Activated T-cell treated with anti-CD3 and anti-CD28 coated beads, Interleukin-2, amount 50 U/mL, for 4 hours (primary cell): ENCODE measurements around the gene AOPEP. TPM values are rescaled to one million over a fixed set of nuclear protein-coding genes. Genes with fewer than 3 reads are reported as not detected.

Experiments used
- ATAC-seq, 2 donors: fragments of 200-7000 bp; cut with Tn5 transposase; one replicate each; pipeline ENCODE4 v1.10.0; 2021
- DNase-seq: peaks from one replicate; pipeline ENCODE4 v3.0.0-alpha.2; 2020
- H3K27me3 Mint-ChIP-seq: one replicate; pipeline ENCODE4 v1.8.0; 2021; ENCODE audit warnings: low read depth, mixed read lengths
- H3K36me3 Mint-ChIP-seq: one replicate; pipeline ENCODE4 v1.8.0; 2022; ENCODE audit warnings: mixed read lengths; ENCODE audit not compliant: insufficient read depth
- H3K4me1 Mint-ChIP-seq: one replicate; pipeline ENCODE4 v1.8.0; 2021; ENCODE audit warnings: low read depth, mixed read lengths
- H3K4me3 Mint-ChIP-seq: one replicate; pipeline ENCODE4 v1.8.0; 2021; ENCODE audit warnings: mild to moderate bottlenecking, moderate library complexity, mixed read lengths
- H3K9me3 Mint-ChIP-seq: one replicate; pipeline ENCODE4 v1.8.0; 2021; ENCODE audit warnings: mixed read lengths
- total RNA-seq, 3 donors: library from RNA; stranded (reverse); gene quantifications; one replicate each; pipeline ENCODE4 v1.2.1, GENCODE V29; 2021

AOPEP gene
- total RNA-seq, 3 donors from 2014 or later: 7.1 to 7.9 (median 7.4) TPM

DNA sequence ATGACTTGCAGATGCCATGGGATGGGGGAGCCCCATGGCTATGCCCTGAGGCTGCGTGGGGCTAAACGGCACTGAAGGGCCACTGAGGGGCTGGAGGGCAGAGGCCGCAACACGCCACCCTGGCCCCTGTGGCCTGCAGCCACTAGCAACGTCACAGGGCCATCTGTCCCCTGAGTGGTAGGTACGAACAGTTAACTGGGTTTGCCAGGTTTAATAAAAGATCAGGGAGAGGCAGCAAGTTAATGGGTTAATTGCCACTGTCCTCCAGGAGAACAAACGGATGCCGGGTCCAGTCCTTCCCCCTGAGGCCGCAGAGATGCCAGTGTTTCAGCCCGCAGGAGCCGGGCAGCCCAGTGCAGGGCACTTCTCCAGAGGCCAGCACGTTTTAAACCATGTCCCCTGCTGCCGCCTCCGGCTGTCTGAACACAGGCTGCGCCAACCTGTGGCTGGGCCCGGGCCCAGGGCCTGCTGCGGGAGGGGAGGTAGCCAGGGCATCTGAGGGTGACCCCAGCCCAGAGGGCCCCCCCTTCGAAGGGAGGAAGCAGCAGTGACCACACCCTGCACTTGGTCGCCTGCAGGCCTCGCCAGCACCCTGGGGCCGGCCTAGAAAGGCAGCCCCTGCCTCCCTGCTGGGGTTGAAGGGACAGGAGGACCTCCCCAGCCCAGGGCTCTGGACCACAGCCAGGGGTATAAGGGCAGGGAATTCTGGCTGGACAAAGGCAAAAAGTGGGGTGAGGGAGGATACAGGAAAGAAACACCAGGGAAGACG lies 363.7 kb downstream of the AOPEP start:
- no peak for DNase-seq
- no peak for ATAC-seq
- Mint-ChIP-seq H3K4me1 (peaks cover 9% of the 10 kb centered on the region), H3K27me3 (no peaks in the 10 kb centered on the region), H3K36me3 (no peaks in the 10 kb centered on the region), H3K9me3 (no peaks in the 10 kb centered on the region), H3K4me3 (no peak overlapping the region)

- DNase-seq (no peak), ATAC-seq (no peak)
- no peaks in the 10 kb centered on the region for H3K36me3 Mint-ChIP-seq
- H3K9me3 Mint-ChIP-seq: no peaks in the 10 kb centered on the region
- H3K4me3 Mint-ChIP-seq: no peak overlapping the region
- H3K4me1 Mint-ChIP-seq: peaks cover 9% of the 10 kb centered on the region
- no peaks in the 10 kb centered on the region for H3K27me3 Mint-ChIP-seq
Measured at GRCh38 chr9:95090871-95091577, 364.5 kb downstream of the AOPEP start.

DNA sequence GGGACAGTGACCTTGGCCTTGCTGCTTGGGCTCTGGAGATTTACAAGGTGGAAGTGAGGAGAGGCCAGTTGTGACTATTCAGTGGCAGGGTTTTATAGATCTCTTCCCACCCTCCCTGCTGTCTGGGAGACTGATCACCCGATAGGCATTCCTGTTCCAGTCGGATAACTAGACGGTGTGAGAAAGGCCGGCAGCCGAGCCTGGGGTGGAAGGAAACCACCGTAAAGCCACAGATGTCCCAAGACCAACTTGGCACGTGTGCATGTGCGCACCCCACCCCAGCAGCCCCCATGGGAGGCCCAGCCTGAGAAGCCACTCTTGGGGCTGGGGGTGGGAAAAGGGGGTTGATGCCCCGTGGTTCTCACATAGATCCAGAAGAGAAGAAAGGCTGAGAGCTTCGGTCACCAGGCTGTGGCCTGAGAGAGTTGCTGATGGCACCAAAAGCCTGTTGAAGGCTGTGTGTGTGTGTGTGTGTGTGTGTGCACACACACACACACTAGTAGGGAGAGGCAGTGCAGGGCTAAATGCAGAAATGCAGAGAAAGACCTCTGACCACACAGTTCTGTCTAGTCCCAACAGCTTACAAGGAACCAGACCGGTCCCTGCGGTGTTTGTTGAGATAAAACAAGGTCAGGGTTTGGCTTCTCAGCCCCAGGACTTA lies 365.2 kb downstream of the AOPEP start:
- Mint-ChIP-seq H3K4me1 (peaks cover 9% of the 10 kb centered on the region), H3K36me3 (no peaks in the 10 kb centered on the region), H3K27me3 (no peaks in the 10 kb centered on the region), H3K4me3 (no peak overlapping the region), H3K9me3 (no peaks in the 10 kb centered on the region)
- ATAC-seq: peak in 1 of 2 donors; percentile 15
- DNase-seq: no peak

GRCh38 chr9:95092262-95093072 lies 366.0 kb downstream of the AOPEP start:
- H3K4me1 Mint-ChIP-seq: peaks cover 9% of the 10 kb centered on the region
- no peak for DNase-seq
- H3K4me3 Mint-ChIP-seq: no peak overlapping the region
- no peaks in the 10 kb centered on the region for H3K9me3 Mint-ChIP-seq
- peak in 1 of 2 donors; percentile 25 for ATAC-seq
- no peaks in the 10 kb centered on the region for H3K36me3 Mint-ChIP-seq
- no peaks in the 10 kb centered on the region for H3K27me3 Mint-ChIP-seq

- no peaks in the 10 kb centered on the region for H3K36me3 Mint-ChIP-seq
- DNase-seq: no peak
- no peaks in the 10 kb centered on the region for H3K27me3 Mint-ChIP-seq
- no peaks in the 10 kb centered on the region for H3K9me3 Mint-ChIP-seq
- H3K4me1 Mint-ChIP-seq: peaks cover 9% of the 10 kb centered on the region
- H3K4me3 Mint-ChIP-seq: no peak overlapping the region
- ATAC-seq: no peak
Measured at GRCh38 chr9:95093586-95093985, 367.1 kb downstream of the AOPEP start.

- Mint-ChIP-seq H3K9me3 (no peaks in the 10 kb centered on the region), H3K36me3 (no peaks in the 10 kb centered on the region), H3K4me1 (peaks cover 9% of the 10 kb centered on the region), H3K4me3 (no peak overlapping the region), H3K27me3 (no peaks in the 10 kb centered on the region)
- DNase-seq (no peak), ATAC-seq (no peak)
Measured at GRCh38 chr9:95094002-95094401, 367.5 kb downstream of the AOPEP start.

GRCh38 chr9:95095641-95096355 lies 369.3 kb downstream of the AOPEP start:
- Mint-ChIP-seq H3K4me3 (no peak overlapping the region), H3K36me3 (peaks cover 2% of the 10 kb centered on the region), H3K27me3 (no peaks in the 10 kb centered on the region), H3K4me1 (peaks cover 9% of the 10 kb centered on the region), H3K9me3 (no peaks in the 10 kb centered on the region)
- DNase-seq: no peak
- ATAC-seq: no peak

GRCh38 chr9:95096381-95096780 lies 369.9 kb downstream of the AOPEP start:
- Mint-ChIP-seq H3K36me3 (peaks cover 2% of the 10 kb centered on the region), H3K4me3 (no peak overlapping the region), H3K27me3 (no peaks in the 10 kb centered on the region), H3K9me3 (no peaks in the 10 kb centered on the region), H3K4me1 (peaks cover 7% of the 10 kb centered on the region)
- no peak for DNase-seq
- ATAC-seq: no peak

DNA sequence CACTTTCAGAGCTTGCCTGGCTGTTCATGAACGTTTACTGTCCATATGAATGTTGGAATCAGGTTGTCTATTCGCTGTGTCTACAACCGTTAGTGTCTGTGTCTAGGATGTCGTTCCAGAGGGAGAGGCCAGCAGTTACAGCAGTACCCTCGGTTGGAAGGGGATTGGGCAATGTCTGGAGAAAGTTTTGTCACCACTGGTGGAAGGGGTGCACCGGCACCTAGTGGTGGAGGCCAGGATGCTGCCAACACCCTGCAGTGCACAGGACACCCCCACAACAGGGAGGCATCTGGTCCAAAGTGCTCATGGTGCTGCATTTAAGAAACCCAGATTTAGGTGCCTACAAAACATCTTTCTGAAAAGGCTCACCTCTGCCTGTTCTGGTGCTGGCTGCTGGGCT lies 370.3 kb downstream of the AOPEP start:
- Mint-ChIP-seq H3K4me3 (no peak overlapping the region), H3K9me3 (no peaks in the 10 kb centered on the region), H3K4me1 (peaks cover 7% of the 10 kb centered on the region), H3K27me3 (no peaks in the 10 kb centered on the region), H3K36me3 (peaks cover 2% of the 10 kb centered on the region)
- DNase-seq (no peak), ATAC-seq (peak in 1 of 2 donors; percentile 32)

GRCh38 chr9:95097279-95097678 lies 370.8 kb downstream of the AOPEP start:
- no peak overlapping the region for H3K4me3 Mint-ChIP-seq
- ATAC-seq (no peak), DNase-seq (no peak)
- no peaks in the 10 kb centered on the region for H3K9me3 Mint-ChIP-seq
- H3K4me1 Mint-ChIP-seq: peaks cover 7% of the 10 kb centered on the region
- no peaks in the 10 kb centered on the region for H3K27me3 Mint-ChIP-seq
- peaks cover 2% of the 10 kb centered on the region for H3K36me3 Mint-ChIP-seq

- no peaks in the 10 kb centered on the region for H3K4me1 Mint-ChIP-seq
- DNase-seq: no peak
- no peaks in the 10 kb centered on the region for H3K27me3 Mint-ChIP-seq
- peaks cover 2% of the 10 kb centered on the region for H3K36me3 Mint-ChIP-seq
- H3K9me3 Mint-ChIP-seq: no peaks in the 10 kb centered on the region
- no peak for ATAC-seq
- H3K4me3 Mint-ChIP-seq: no peak overlapping the region
Measured at GRCh38 chr9:95098391-95098921, 372.0 kb downstream of the AOPEP start.

GRCh38 chr9:95099321-95100070 lies 373.0 kb downstream of the AOPEP start:
- DNase-seq (no peak), ATAC-seq (no peak)
- Mint-ChIP-seq H3K4me3 (no peak overlapping the region), H3K36me3 (peaks cover 2% of the 10 kb centered on the region), H3K9me3 (no peaks in the 10 kb centered on the region), H3K4me1 (no peaks in the 10 kb centered on the region), H3K27me3 (no peaks in the 10 kb centered on the region)

- no peak overlapping the region for H3K4me3 Mint-ChIP-seq
Measured at GRCh38 chr9:95100071-95100627, 373.6 kb downstream of the AOPEP start.

More at GRCh38 chr9:95100071-95100627, 373.6 kb downstream of the AOPEP start:
- Mint-ChIP-seq H3K4me1 (no peaks in the 10 kb centered on the region), H3K9me3 (no peaks in the 10 kb centered on the region), H3K27me3 (no peaks in the 10 kb centered on the region), H3K36me3 (peaks cover 2% of the 10 kb centered on the region)
- ATAC-seq: no peak
- DNase-seq: no peak
